HG02678 (cell line): ENCODE results near the gene WDR5.

Experiments
- ATAC-seq: cut with Tn5 transposase; IDR thresholded peaks from one replicate; pipeline ENCODE4 v1.9.1; 2021; ENCODE audit warnings: mild to moderate bottlenecking, moderate library complexity; ENCODE audit not compliant: unreplicated experiment

Gene WDR5

DNA sequence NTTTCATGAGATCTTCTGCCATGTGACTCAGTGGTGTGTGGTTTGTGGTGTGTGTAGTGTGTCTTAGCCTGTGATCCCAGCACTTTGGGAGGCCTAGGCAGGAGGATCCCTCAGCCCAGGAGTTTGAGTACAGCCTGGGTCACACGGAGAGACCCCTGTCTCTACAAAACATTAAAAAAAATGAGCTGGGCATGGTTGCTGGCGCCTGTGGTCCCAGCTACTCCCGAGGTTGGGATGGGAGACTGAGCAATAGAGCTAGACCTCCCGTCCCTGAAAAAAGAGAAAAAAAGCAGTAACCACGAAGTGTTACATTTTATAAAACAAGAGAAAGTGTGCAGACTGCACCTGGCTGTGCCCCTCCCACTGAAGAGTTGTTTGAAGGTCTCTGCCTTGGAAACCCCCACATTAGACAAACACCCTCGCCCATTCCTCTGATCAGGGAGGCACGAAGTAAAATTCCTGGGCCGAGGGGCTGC lies 49.7 kb downstream of the WDR5 start:
- ATAC-seq = no peak

DNA sequence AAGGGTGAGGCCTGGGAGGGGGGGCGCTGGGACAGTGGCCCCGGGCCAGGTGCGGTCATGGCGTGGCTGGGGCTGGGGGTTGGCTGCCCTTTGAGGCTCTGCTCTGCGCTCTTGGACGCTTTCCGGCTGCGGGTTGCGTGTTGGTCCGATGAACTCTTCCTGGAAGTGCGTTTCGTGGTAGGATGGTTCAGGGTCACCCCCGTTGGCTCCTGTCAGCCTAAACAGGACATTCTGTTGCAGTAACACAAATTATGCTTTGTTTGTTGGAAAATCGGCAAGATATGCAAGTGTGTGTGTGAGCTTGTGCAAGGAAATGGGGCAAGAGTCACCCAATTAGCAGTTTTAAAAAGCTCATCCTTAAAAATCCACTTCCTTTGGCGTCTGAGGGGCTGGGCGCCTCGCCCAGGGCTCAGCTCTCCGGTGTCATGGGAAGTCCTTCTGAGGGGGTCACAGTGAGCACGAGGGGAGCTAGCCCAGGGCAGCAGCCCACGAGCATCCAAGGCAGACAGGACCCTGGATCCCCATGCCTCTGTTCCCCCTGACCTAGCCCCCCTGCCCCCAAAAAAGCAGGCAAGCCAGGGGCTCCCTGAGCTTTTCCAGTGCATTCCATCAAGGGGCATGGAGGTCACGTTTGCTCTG lies 50.7 kb downstream of the WDR5 start:
- ATAC-seq = no peak

DNA sequence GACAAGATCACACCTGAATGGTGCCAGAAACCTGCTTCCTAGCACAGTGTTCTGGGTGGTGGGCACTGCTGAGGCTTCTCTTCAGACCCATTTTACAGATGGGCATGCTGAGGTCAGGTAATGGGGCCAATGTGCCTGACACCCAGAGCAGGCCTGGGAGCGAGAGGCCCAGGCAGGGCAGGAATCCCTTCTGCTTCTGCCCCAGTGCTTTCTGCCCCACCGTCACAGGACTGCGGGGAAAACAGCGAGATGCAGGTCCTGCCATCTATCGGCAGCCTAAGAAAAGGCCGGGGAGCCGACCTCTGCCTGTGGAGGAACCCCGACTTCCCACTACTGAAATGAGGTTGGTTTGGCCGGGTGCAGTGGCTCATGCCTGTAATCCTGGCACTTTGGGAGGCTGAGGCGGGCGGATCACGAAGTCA lies 51.2 kb downstream of the WDR5 start:
- no peak for ATAC-seq

DNA sequence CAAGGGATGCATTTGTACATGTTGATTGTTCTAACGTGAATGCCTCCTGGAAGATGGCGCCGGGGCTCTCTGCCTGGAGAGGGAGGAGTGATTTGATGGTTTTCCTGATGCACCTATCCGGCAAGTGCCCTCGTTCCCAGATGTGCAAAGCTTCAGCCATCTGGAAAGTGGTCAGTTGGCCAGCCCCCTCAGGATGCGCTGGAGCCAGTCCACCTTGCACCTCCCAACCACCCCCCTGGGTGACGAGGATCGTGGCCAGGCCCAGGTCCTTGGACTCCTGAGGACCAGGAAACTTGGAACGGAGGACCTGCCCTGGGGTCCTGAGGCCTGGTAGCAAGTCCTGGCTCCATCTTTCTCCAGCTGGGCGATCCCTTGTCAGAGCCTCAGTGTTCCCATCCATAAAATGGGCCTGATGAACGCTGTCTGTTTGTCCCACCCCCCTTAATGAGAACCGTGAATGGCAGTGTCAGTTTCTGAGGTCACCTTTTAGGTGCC lies 52.1 kb downstream of the WDR5 start:
- no peak for ATAC-seq

DNA sequence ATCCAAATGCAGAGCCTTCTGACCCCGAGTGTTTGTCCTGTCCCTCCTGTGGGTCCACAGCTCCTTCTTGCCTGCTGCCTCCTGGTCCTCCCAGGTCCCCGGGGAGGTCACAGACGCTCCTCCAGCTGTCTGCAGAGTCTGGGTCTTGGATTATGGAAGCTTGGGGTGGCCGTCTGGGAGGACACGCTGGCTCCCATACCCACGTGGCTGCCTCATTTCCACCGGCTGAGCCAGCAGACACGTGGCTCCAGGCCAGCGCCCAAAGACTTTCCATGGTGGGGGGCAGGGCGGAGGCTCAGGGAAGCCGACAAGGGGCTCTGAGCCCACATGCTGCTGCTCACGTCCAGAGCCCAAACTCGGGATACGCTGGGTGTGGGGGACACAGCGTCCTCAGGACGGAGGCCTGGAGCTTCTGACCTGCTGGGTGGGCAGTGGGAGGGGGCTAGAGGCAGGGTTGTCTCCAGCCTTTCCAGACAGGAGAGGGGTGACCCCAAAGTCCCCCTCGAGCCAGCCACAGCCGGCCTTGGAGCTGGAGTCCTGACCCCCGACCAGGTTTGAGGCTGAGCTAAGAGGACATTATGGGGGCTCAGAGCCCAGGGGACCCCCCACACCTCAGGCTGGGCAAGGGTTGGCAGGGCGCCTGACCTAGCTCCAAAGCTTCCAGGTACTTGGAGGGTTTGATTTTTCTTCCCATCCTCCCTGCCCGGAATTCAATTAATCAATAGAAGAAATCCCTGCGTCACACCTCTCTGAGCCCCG lies 52.7 kb downstream of the WDR5 start:
- no peak for ATAC-seq

DNA sequence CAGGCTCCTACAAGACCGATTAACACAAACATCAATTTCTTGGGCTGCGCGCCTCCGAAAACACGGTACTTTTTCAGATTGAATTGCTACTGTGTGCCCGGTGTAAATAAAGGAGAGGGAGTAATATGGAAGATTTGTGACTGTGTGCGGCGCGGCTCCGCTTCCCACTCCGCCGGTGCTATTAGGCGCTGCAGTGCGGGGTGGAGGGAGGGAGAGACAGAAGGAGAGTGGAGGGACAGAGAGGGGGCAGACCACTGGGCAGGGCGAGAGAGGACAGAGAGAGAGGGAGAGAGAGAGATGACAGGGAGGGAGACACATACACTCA lies 53.2 kb downstream of the WDR5 start:
- ATAC-seq = no peak

DNA sequence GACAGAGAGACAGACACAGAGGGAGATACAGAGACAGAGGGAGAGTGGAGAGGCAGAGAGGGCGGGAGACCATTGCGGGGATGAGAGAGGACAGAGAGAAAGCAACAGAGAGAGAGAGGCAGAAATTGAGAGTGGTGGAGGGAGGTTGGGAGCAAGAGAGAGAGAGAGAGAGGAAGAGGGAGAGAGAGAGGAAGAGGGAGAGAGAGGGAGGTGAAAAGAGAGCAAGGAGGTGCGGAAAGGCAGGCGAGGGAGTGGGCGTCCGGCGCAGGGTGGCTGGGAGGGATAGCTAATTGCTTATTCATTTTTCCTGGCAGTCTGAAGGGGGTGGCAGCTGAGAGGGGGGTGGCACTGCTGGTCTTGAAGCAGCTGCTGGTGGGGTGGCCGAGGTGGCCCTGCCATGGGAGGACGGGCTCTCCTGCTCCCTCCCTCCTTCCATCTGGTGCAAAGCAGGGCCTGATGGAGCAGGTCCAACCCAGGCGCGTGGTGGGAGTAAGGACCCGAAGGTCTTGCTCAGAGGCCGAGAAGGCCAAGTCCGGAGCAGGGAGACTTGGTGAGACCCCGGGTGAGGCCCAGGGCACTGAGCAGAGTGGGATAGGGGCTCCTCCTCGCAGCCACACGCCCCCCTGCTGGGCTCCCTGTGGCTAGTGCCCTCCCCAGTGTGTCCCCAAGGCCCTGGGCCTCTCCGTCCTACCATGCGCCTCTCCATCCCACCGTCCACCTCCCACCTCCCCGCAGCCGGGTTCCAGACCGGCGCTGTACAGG lies 53.8 kb downstream of the WDR5 start:
- ATAC-seq = no peak

DNA sequence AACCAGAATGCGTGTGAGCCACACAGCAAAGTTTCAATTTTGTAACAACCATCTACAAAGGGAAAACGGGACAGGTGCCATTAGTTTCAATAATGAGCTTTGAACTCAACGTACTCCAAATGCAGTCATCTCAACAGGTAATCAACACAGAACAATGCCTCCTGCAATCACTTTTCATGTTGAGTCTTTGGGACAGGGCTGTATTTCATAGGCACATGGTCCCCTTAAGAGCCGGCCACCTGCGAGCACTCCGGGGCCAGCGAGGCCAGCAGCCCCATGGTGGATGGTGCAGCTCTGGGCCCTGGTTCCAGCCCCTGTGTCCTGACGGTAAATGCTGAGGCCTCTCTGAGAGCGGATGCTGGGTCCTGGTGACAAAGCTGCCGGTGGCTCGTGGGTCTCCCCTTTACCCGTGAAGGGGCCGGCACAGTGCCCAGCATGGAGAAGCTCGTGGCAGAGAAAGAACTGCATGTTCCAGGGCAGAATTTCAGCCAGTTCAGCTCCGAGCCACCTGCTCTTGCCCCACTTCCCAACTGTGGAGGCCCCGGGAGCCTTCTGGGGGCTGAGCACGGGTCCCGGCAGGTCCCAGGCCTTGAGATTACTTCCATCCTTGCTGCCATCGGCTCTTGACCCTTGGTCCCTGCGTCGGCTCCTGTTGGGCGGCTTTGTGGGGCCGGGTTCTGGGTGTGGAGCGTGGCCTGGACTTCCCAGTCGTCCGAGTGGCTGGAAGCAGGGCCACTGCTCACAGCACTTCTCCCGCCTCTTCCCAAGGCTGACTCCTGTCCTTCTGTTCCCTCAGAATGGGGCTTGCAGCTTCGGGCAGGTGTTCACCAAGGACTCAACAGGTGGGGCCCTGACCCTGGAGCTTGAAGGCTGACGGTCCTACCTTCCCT lies 54.6 kb downstream of the WDR5 start:
- ATAC-seq = no peak

DNA sequence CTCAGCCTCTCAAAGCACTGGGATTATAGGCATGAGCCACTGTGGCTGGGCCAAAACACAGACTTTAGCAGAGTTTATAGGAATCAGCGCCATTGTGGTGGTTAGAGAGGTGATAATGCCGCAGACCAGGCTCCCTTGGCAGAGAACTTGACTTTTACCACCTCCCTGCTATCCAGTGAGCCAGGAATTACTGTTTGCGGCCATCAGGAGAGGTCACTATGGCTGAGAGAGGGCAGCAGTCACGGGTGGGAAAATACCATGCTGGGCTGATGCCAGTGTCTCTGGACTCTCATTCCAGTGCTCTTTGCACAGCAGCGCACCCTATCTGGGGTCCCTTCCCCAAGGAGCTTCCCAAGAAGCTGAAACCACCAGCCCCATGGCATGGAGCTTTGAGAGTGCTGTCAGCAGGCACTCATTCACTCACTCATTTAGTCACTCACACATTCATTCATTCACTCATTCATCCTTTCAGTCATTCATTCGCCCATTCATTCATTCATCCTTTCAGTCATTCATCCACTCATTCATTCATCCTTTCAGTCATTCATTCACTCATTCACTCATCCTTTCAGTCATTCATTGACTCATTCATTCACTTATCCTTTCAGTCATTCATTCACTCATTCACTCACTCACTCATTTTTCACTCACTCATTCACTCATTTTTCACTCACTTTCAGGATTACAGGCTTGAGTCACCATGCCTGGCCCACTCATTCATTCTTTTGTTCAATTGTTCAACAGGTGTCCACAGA lies 55.8 kb downstream of the WDR5 start:
- ATAC-seq = no peak

DNA sequence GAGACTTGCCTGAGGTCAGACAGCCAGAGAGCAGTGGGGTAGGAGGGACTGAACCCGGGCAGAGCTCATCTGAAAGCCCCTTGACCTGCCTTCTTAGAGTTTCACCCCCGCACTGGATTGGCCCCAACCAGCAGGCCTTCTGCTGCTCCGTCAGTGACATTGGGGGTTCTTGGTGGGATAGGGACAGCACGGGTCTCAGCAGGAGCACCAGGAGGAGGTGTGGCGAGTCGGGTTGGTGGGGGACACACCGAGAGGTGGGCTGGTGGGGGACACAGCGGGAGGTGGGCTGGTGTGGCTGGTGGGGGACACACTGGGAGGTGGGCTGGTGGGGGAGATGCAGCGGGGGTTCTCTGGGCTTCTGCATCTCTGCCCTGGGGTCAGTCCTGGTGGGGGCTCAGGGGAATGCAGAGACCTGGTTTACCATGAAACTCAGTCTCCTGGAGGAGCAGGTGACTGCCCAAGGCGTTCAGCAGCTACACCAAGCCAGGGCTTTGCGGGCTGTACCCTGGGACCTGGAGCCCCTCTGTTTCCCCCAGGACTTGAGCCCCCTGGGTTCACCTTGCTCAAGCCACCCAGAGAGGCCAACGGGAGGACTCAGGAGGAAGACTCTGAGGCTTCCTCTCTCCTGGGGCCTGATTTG lies 56.5 kb downstream of the WDR5 start:
- no peak for ATAC-seq

DNA sequence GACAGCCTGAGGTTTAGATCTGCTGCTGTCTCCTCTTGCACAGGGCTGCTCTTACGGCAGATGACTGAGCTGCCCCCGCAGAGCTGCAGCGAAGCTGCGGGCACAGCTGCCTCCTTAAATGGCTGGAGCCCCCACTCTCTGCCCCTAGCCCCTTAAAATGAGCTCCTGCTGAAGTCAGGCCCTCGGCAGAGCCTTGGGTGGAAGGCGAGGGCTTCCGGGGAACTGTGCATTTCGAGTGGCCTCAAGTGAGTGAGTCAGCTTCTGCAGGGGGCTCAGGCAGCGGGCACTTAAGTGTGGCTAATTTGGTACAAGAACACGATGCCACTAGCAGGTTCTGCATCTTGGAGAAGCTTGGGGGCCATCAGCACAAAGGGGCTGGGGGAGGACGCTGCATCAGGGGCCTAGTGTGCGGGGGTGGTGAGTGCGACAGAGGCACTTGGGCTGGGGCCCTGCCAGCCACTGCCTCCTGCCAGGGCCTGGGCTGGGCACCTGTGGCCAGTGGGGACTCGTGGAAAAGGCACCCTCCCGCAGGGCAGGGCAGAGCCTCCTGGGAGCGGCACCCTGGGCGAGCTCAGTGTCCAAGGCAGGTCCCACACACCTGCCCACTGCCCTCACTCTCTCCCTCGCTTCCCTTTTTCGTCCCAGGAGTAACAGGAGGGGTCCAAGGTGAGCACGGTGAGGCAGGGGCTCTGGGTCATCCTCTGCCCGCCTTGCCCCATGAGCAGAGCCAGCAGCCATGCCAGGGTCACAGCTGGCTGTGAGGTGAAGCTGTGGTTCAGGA lies 57.3 kb downstream of the WDR5 start:
- no peak for ATAC-seq

DNA sequence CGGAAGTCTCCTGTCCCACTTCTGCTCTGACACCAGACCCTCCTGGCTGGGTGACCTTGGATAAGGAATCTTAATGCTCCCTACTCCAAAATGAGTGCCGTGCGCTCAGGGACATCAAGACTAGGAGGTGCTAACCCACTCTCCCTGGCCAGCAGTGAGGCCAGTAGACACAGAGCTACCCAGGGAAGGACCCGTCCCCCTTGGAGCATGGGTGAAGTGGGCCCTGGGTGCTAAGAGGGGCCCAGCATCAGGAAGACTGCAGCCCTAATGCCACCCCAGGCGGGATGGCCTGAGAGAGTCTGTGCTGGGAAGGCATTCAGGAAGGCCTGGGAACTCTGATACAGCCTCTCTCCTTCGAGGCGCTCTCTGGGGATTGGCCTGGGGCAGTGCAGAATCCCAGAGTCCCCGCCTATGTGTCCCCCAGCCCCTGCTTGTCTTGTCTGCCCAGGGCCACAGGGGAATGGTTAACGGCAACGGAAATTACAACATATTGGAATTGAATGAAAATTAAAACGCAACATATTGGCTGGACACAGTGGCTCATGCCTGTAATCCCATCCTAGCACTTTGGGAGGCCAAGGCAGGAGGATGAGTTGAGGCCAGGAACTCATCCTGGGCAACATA lies 58.1 kb downstream of the WDR5 start:
- ATAC-seq = no peak

DNA sequence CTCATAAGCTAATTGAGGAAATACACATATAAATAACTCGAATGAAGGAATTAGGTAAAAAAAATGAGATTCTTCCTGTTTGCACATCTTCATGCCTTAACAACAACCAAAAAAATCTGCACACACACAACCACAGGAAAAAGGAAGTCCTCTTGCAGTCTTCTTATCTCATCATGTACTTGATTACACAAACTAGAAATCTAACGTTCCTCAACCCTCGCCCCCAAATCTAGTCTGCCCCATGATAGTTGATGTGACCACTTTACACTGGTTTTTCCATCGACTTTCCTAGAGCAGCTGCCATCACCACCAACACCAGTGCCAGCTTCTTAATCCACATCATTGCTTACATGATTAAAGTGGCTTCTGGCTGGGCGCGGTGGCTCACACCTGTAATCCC lies 59.7 kb downstream of the WDR5 start:
- no peak for ATAC-seq

DNA sequence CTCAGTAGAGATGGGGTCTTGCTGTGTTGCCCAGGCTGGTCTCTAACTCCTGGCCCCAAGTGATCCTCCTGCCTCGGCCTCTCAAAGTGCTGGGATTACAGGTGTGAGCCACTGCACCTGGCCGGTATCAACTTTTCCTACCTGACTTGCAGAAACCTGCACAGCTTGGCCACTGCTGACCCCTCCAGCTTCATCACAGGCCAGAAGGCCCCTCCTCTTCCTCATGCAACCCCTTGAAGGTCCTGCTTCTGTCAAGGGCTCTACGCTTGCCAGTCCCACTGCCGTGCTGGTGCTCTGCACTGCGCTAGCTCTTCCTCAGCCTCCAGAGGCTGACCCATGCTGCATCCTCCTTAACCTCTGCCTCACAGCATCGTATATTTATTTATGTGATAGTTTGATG lies 61.0 kb downstream of the WDR5 start:
- ATAC-seq = no peak

DNA sequence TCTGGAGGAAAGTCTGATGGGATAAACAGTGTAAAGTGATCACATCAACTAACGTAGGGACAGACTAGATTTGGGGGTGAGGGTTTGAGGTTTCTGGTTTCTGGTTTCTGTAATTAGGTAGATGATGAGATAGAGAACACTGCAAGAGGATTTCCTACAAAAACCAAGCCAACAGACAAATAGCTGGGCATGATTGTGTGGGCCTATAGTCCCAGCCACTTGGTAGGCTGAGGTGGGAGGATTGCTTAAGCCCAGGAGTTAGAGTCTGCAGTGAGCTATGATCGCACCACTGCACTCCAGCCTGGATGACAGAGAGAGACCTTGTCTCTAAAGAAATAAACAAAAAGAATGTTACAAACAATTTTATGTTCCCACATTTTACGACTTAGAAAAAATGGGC lies 62.9 kb downstream of the WDR5 start:
- no peak for ATAC-seq

DNA sequence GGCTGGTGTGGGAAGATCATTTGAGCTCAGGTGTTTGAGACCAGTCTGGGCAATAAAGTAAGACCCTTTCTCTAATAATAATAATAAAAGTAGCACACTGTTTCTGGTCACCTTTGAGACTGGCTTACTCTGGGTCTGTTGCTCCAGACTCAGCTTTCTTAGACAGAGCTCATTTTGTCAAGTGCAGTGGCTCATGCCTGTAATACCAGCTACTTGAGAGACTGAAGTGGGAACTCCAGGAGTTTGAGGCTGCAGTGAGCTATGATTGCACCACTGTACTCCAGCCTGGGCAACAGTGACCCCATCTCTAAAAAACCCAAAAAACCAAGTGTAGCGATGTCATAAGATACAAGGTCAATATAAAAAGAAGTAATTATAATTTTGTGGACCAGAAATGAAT lies 64.8 kb downstream of the WDR5 start:
- no peak for ATAC-seq

DNA sequence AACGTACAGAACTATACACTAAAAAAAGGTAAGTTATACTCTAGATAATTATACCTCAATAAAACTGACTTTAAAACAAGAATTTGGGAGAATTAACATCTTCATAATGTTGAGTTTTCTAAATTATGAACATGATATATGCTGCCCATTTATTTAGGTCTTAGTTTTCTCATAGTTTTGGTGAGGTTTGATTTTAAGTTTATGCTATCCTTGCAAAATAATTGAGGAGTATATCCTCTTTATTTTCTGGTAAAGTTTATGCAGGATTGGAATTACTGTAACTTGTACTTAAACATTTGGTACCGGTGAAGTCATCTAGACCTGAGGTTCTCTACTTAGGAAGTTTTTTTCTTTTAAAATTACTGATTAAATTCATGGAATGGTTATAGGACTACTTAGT lies 67.3 kb downstream of the WDR5 start:
- no peak for ATAC-seq

DNA sequence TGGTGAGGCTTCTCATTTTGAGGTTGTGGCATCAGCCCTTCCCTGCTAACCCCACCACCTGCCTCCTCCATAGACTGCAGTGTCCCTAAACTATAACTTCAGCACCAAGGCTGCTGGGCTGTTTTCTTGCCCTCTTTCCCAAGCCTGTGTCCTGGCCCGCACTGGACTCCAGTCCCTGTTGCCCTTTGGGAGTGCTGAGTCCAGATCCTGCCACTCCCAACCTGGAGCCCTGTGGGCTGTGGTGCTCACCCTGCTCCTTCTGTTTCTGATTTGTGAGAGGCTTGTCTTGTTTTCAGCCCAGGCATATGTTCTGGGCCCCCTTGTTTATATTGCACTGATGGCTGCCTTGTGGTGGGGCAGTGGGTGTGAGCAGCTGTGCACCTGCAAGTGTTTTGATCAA lies 68.2 kb downstream of the WDR5 start:
- no peak for ATAC-seq
